GM19372 (cell line): ENCODE results near the gene EN2.
"Not testable (repeated sequence)": the region's sequence is repeated elsewhere in the genome, so short reads cannot be mapped to it uniquely, and the experiment has no call there.

Experiments
- ATAC-seq: cut with Tn5 transposase; IDR thresholded peaks from one replicate; pipeline ENCODE4 v1.9.1; 2021; ENCODE audit warnings: mild to moderate bottlenecking, low read depth, moderate library complexity; ENCODE audit not compliant: unreplicated experiment

The EN2 gene

GRCh38 chr7:155425011-155425340 lies 33.0 kb upstream of the EN2 start:
- ATAC-seq, result no peak

GRCh38 chr7:155425887-155426286 lies 32.0 kb upstream of the EN2 start:
- no peak for ATAC-seq

GRCh38 chr7:155426543-155427410 lies 31.2 kb upstream of the EN2 start:
- ATAC-seq, result no peak

- ATAC-seq, result no peak
Measured at GRCh38 chr7:155427411-155428038, 30.4 kb upstream of the EN2 start.

- ATAC-seq, result no peak
Measured at GRCh38 chr7:155428171-155428834, 29.6 kb upstream of the EN2 start.

- no peak for ATAC-seq
Measured at GRCh38 chr7:155429651-155430050, 28.3 kb upstream of the EN2 start.

GRCh38 chr7:155430606-155431005 lies 27.3 kb upstream of the EN2 start:
- ATAC-seq, result no peak

GRCh38 chr7:155431231-155431630 lies 26.7 kb upstream of the EN2 start:
- ATAC-seq, result no peak

- no peak for ATAC-seq
Measured at GRCh38 chr7:155431711-155432110, 26.2 kb upstream of the EN2 start.

- ATAC-seq, result no peak
Measured at GRCh38 chr7:155435110-155435509, 22.8 kb upstream of the EN2 start.

- no peak for ATAC-seq
Measured at GRCh38 chr7:155437836-155438235, 20.1 kb upstream of the EN2 start.

GRCh38 chr7:155438777-155439176 lies 19.2 kb upstream of the EN2 start:
- ATAC-seq, result no peak

GRCh38 chr7:155439311-155440017 lies 18.5 kb upstream of the EN2 start:
- no peak for ATAC-seq

GRCh38 chr7:155440018-155440410 lies 17.9 kb upstream of the EN2 start:
- ATAC-seq, result no peak

- no peak for ATAC-seq
Measured at GRCh38 chr7:155441856-155442255, 16.1 kb upstream of the EN2 start.

GRCh38 chr7:155444746-155445145 lies 13.2 kb upstream of the EN2 start:
- no peak for ATAC-seq

GRCh38 chr7:155445606-155446005 lies 12.3 kb upstream of the EN2 start:
- not testable (repeated sequence) for ATAC-seq

GRCh38 chr7:155447603-155448002 lies 10.3 kb upstream of the EN2 start:
- ATAC-seq, result no peak

- ATAC-seq, result no peak
Measured at GRCh38 chr7:155448632-155449007, 9.3 kb upstream of the EN2 start.

GRCh38 chr7:155449008-155449868 lies 8.7 kb upstream of the EN2 start:
- no peak for ATAC-seq
